Putamen (tissue), 1 donor: ENCODE results near the gene STAT4.

Experiments used
- DNase-seq: peaks from one replicate; pipeline ENCODE4 v3.0.0-alpha.2; 2016; ENCODE audit warnings: low spot score

The STAT4 gene

GRCh38 chr2:191150600-191151330 is at the start of gene STAT4:
Gene STAT4, minus strand, starts transcription at chr2:191150994. Its CDS starts 2,791 bp downstream, at chr2:191148203.
- no peak for DNase-seq

GRCh38 chr2:191199929-191200512 is 49.2 kb upstream of the STAT4 start:
- no peak for DNase-seq

GRCh38 chr2:191198271-191198670 is 47.5 kb upstream of the STAT4 start:
- DNase-seq: no peak

- DNase-seq: no peak
These were observed 46.3 kb upstream of the STAT4 start for GRCh38 chr2:191197096-191197495.

GRCh38 chr2:191195021-191195420 is 44.2 kb upstream of the STAT4 start:
- DNase-seq: no peak

GRCh38 chr2:191190861-191191552 is 40.2 kb upstream of the STAT4 start:
- DNase-seq: no peak

- no peak for DNase-seq
These were observed 39.6 kb upstream of the STAT4 start for GRCh38 chr2:191190435-191190834.

- DNase-seq: no peak
These were observed 38.4 kb upstream of the STAT4 start for GRCh38 chr2:191189112-191189635.

GRCh38 chr2:191188550-191189093 is 37.8 kb upstream of the STAT4 start:
- no peak for DNase-seq

- DNase-seq: no peak
These were observed 36.5 kb upstream of the STAT4 start for GRCh38 chr2:191187105-191187829.

GRCh38 chr2:191184457-191184856 is 33.7 kb upstream of the STAT4 start:
- no peak for DNase-seq

- DNase-seq: no peak
These were observed 32.7 kb upstream of the STAT4 start for GRCh38 chr2:191183516-191183915.

GRCh38 chr2:191183081-191183480 is 32.3 kb upstream of the STAT4 start:
- no peak for DNase-seq

- no peak for DNase-seq
These were observed 29.9 kb upstream of the STAT4 start for GRCh38 chr2:191180713-191181112.

- no peak for DNase-seq
These were observed 29.5 kb upstream of the STAT4 start for GRCh38 chr2:191180276-191180675.

- no peak for DNase-seq
These were observed 28.2 kb upstream of the STAT4 start for GRCh38 chr2:191178806-191179514.

- DNase-seq: no peak
These were observed 27.2 kb upstream of the STAT4 start for GRCh38 chr2:191177751-191178736.

GRCh38 chr2:191176801-191177438 is 26.1 kb upstream of the STAT4 start:
- DNase-seq: no peak

GRCh38 chr2:191176305-191176704 is 25.5 kb upstream of the STAT4 start:
- DNase-seq: no peak

GRCh38 chr2:191174442-191174841 is 23.6 kb upstream of the STAT4 start:
- DNase-seq: no peak
